ENCODE measurements around the gene EPS8. TPM values are rescaled to one million over a fixed set of nuclear protein-coding genes. Genes with fewer than 3 reads are reported as not detected.
A peak's percentile ranks its signal among the peaks of the same experiment; 100 is the strongest.

The EPS8 gene
- total RNA-seq (2014; rRNA removed; shearing (Covaris generic)), result 23.3 and 27.1 TPM in 2 replicates

DNA sequence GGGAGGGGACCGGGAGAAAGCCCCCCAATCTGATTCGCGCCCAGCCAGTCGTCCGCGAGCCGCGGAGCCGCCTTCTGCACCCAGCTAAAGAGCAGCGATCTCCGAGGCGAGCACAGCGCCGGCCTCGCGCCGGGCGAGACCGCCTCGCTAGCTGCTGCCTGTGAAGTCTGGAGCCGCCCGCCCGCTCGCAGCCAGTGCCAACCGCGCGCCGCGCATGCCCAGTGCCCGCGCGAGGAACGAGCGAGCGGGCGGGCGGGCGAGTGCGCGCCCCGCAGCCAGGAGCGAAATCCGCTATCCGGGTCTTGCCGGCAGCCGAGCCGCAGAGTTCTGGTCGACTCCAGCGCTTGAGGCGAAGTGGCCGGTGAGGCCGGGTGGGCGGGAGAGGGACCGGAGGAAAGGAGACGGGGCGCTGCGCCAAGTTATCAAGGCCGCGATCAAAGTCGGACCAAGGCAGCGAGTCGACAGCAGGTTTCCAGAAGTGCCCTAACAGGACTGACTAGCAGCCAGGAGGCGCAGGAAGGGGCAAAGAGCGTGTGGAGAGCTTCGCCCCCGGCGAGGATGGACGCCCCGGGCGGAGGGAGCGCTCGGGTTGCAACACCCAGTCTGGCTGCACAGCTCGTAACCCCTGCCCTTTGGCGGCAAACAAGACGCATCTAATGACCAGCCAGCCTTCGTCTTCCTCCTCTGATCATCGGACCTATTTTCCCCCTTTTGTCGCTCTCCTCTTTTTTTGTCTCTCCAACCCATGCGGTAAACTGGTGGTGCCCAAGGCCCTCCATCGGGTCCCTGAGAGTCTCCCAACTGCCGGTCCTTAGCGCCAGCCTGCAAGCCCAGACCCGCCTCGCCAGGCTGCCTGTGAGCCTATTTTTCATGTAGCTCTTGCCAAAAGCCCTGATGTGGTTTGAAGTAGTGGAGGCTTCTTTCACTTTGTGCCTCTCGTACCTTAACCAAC is at the start of gene EPS8:
Gene EPS8 (minus strand): TSS at position 169 of the 952 bp plus-strand sequence. CDS start 106,437 bp downstream, outside the sequence.
- H3K36me3 ChIP-seq, result no peaks in the 10 kb centered on the region
- peak within 1 kb of the TSS; percentile 68 for H3K4me3 ChIP-seq
- peaks cover 6% of the 10 kb centered on the region; the same call in 1 of the 2 replicates for H3K4me1 ChIP-seq
- H3K9me3 ChIP-seq (replicated peaks), result no peaks in the 10 kb centered on the region
- H3K27ac ChIP-seq, result peak within 1 kb of the TSS; percentile 73
- no peaks in the 10 kb centered on the region for H3K27me3 ChIP-seq
- DNase-seq, result peak; percentile 90 to 92

DNA sequence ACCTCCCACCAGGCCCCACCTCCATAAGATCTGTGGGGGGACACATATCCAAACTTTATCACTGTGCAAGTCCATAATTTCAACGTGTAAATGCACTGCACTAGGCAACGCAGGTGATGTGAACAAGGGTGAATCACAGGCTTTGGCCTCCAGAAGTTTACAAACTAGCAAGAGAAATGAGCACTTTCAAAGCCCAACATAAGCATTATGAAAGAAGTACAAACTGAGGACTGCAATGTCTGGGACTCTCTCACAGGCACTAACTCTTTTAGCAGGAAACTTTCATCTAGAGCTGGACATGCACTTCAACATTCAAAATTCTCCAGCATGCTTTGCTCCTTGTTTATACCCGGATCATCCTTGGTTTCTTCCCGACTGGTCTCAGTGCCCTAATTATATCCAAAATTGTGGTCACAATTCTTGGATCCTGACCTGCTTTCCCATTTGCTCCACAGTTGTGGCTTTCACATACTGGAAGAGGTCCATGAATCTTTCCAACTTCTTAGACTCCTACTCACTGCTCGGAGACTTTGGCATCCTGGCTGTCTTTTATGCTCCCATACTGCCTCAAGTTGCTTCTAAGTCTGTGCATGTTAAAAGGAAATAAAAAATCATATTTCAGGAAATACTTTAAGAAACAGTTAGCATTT is 48.1 kb upstream of the EPS8 start:
- no peaks in the 10 kb centered on the region for H3K36me3 ChIP-seq
- H3K4me1 ChIP-seq, result no peaks in the 10 kb centered on the region
- no peaks in the 10 kb centered on the region for H3K27me3 ChIP-seq
- DNase-seq, result no peak
- H3K4me3 ChIP-seq, result no peak overlapping the region
- no peak overlapping the region for H3K27ac ChIP-seq
- no peaks in the 10 kb centered on the region; the same call in 1 of the 2 replicates for H3K9me3 ChIP-seq (replicated peaks)

DNA sequence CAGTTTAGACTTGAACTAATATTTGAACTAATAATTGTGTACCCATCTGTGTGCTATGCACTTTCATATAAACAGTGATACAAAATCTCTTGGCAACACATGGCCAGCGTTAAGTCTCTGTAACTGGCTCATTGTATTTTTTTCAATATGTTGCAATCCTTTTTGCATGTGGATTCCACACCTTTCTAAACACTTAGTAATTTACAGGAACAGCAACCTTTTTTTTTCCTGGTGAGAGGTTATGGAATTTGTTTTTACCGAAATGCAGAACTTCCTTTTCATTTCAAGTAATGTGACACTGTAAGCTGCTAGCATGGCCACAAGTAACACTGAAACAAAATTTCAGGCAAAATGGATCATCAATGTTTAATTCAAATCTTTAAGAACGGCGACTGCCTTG is 45.4 kb upstream of the EPS8 start:
- DNase-seq, result no peak
- peaks cover 19% of the 10 kb centered on the region for H3K4me1 ChIP-seq
- no peaks in the 10 kb centered on the region for H3K36me3 ChIP-seq
- no peaks in the 10 kb centered on the region; the same call in 1 of the 2 replicates for H3K9me3 ChIP-seq (replicated peaks)
- H3K27ac ChIP-seq, result no peak overlapping the region
- H3K27me3 ChIP-seq, result no peaks in the 10 kb centered on the region
- no peak overlapping the region for H3K4me3 ChIP-seq

DNA sequence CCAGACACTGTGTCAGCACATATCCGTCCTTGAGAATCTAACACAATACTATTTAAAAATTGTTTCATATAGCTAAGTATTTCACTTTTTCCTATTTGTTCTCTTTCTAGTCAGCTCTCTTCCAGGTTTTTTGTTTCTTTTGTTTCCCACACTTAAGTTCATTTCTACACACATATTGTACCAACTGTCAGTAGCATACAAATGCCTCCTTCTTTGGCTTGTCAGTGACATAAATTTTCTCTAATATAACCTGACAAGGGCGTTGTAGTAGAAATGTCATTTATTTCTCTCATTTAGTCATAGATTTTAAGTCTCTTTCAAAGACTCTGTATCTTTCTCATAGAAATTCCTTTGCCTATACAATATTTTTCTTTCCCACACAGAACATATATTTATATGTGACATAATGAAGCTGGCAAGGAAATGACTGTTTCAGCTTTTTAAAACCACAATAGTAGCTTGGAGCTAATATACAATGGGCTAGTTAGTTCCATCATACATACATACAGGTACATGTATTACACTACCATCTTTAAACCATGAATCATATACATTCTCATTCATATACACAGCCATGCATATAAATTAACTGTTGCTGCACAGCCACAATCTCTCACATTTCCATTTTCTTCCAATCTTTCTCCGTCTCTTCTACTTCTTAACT is 42.3 kb upstream of the EPS8 start:
- Histone ChIP-seq H3K4me3 (no peak overlapping the region), H3K4me1 (peaks cover 25% of the 10 kb centered on the region), H3K36me3 (no peaks in the 10 kb centered on the region), H3K9me3 (replicated peaks) (no peaks in the 10 kb centered on the region), H3K27ac (no peak overlapping the region), H3K27me3 (no peaks in the 10 kb centered on the region)
- DNase-seq, result no peak

DNA sequence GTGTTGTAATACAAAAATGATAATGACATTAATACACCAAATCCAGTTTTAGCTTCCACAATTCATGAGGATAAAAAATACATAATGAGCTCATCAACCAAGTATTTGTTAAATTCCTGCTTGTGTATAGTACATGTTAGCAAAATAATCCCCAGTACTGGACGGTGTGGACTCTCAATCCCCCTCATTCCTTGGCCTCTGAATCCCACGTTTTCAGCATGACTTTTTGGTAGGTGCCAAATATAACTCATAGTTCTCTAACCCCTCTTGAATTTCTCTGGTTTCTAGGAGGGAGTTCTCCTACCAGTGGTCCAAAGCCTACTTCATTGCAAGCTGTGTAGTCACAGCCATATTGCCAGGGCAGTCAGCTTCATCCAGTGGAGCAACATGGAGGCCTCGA is 41.4 kb upstream of the EPS8 start:
- H3K27ac ChIP-seq, result peak overlapping the region; percentile 27; the same call in 1 of the 2 replicates
- H3K4me1 ChIP-seq, result peaks cover 25% of the 10 kb centered on the region
- no peaks in the 10 kb centered on the region for H3K9me3 ChIP-seq (replicated peaks)
- H3K4me3 ChIP-seq, result no peak overlapping the region
- no peaks in the 10 kb centered on the region for H3K36me3 ChIP-seq
- peak in 1 of 2 experiments; percentile 13 for DNase-seq
- H3K27me3 ChIP-seq, result no peaks in the 10 kb centered on the region

DNA sequence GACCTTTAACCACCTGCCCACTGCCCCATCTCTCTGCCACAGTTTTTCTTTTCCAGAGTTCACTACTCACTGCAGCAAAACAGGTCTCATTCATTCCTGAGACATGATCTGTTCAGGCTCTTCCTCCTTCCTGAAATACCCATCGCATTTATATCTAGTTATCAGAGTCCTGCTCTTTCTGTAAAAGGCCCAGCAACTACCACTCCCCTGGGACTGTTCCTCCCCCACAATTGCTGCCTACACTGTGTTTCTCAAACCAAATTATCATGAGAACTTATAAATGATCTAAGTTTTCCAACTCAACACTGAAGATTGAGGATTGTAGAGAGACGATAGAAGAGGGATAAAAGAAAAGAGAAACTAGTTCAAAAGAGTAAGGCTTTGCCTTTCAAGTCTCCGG is 40.8 kb upstream of the EPS8 start:
- H3K9me3 ChIP-seq (replicated peaks), result no peaks in the 10 kb centered on the region
- no peaks in the 10 kb centered on the region for H3K36me3 ChIP-seq
- DNase-seq, result peak in 1 of 2 experiments; percentile 14
- H3K4me3 ChIP-seq, result no peak overlapping the region
- H3K27ac ChIP-seq, result peak overlapping the region; percentile 27
- no peaks in the 10 kb centered on the region for H3K27me3 ChIP-seq
- H3K4me1 ChIP-seq, result peaks cover 27% of the 10 kb centered on the region

DNA sequence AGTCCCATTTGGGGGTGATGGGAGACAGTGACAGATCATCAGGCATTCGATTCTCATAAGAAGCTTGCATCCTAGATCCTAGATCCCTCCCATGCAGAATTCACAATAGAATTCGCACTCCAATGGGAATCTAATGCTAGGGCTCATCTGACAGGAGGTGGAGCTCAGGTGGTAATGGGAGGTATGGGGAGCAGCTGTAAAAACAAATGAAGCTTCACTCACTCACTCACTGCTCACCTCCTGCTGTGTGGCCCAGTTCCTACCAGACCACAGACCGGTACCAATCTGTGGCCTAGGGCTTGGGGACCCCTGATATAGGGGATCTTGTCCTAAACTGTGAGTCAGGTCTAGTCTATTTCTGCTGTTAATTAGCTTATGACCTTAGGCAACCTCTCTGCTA is 40.1 kb upstream of the EPS8 start:
- Histone ChIP-seq H3K9me3 (replicated peaks) (no peaks in the 10 kb centered on the region), H3K27ac (peak overlapping the region; percentile 27), H3K4me1 (peaks cover 34% of the 10 kb centered on the region), H3K4me3 (no peak overlapping the region), H3K36me3 (no peaks in the 10 kb centered on the region), H3K27me3 (no peaks in the 10 kb centered on the region)
- peak; percentile 30 to 49 for DNase-seq

DNA sequence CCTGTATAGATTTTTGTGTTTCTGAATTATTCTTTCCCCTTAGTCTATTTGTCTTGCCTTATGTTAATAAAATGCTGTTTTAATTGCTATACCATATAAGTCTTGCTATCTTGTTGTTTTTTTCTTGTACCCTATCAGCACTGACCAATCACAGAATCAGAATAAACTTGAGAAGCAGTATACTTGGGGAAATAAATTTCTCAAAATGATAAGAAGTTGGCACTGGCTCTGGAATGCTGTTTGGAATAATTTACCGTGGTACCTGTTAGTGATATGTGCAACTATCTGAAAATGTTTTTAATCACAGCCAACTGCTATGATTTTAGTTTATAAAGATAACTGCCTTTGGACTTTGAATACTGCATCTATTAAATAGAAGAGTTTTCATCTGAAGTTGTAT is 37.9 kb upstream of the EPS8 start:
- H3K4me1 ChIP-seq, result peaks cover 45% of the 10 kb centered on the region
- DNase-seq, result no peak
- H3K9me3 ChIP-seq (replicated peaks), result no peaks in the 10 kb centered on the region
- H3K36me3 ChIP-seq, result no peaks in the 10 kb centered on the region
- no peaks in the 10 kb centered on the region for H3K27me3 ChIP-seq
- no peak overlapping the region for H3K4me3 ChIP-seq
- H3K27ac ChIP-seq, result no peak overlapping the region

DNA sequence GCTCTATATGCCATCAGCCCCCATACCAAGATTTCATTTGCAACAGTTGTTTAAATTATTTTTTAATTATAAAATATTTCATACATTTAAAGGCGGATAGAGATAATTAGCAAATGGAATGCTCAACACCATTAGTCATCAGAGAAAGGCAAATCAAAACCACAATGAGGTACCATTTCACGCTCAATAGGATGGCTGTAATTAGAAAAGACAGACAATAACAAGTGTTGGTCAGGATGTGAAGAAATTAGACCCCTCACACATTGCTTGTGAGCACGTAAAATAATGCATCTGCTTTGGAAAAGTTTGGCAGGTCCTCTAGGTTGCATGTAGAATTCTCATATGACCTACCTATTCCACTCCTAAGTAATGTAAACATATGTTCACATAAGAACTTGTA is 35.3 kb upstream of the EPS8 start:
- Histone ChIP-seq H3K27ac (peak overlapping the region; percentile 63), H3K36me3 (no peaks in the 10 kb centered on the region), H3K27me3 (no peaks in the 10 kb centered on the region), H3K4me3 (no peak overlapping the region), H3K9me3 (replicated peaks) (no peaks in the 10 kb centered on the region), H3K4me1 (peaks cover 25% of the 10 kb centered on the region)
- DNase-seq, result peak; percentile 9 to 66

DNA sequence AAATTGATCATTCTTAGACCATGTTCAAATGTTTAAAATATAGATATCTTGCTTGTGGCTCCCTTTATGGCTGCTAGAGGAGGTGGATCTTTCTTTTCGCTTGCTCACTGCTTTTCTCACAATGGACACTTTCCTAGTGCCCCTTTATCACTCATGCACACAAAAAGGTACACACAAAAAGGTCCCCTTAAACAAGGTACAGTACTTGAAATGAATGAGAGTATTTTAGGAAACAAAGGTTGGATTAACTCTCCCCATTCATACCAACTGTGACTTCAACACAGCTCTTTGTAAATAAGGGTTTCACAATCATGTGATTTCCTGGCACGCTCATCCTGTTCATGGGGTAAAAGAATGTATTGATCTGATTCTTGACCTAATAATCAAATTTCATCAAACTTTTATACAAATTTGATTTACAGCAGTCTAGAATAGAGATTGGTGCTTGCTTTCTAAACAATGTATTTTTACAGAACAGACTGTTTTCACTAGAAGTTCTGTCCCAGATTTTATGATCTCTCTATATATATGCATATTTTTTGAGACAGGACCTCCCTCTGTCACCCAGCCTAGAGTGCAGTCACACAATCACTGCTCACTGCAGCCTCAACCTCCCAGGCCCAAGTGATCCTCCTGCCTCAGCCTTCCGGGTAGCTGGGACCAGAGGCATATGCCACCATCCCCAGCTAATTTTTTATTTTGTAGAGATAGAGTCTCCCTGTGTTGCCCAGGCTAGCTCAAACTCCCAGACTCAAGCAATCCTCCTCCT is 34.4 kb upstream of the EPS8 start:
- H3K4me1 ChIP-seq, result peaks cover 20% of the 10 kb centered on the region
- no peak for DNase-seq
- no peaks in the 10 kb centered on the region for H3K27me3 ChIP-seq
- H3K36me3 ChIP-seq, result no peaks in the 10 kb centered on the region
- no peak overlapping the region for H3K4me3 ChIP-seq
- H3K9me3 ChIP-seq (replicated peaks), result no peaks in the 10 kb centered on the region
- H3K27ac ChIP-seq, result peak overlapping the region; percentile 63

DNA sequence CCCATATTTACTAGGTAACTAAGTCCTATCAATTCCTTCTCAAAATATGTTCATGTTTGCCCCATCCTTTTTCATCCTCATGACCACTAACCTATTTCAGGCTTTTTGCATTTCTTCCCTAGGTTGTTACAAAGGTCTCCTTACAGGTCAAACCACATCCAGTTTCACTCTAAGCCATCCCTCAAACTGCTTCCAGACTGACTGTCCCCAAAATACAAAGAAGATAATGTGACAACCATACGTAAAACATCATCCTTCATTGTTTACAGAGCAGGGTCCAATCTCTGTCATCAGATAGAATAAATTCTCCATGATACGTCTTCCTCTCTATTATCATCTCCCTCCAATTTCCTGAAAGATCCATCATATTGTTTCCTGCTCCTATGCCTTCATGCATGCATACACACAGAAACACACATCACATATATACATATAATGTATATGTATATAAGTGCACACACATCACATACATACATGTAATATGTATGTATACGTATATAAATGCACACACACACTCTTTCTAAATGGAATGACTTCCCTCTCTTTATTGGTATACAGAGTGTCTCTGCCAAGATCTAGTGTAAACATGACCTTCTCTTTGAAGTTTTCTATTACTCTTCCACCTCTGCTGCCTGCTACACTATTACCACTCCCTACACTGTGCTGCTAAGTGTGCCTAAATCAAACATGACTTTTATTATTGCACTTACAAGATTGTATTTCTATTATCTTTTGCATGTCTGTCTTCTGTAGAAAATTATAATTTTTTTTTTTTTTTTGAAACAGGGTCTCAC is 30.7 kb upstream of the EPS8 start:
- DNase-seq, result no peak
- H3K36me3 ChIP-seq, result no peaks in the 10 kb centered on the region
- no peaks in the 10 kb centered on the region for H3K27me3 ChIP-seq
- H3K27ac ChIP-seq, result no peak overlapping the region
- peaks cover 4% of the 10 kb centered on the region; the same call in 1 of the 2 replicates for H3K9me3 ChIP-seq (replicated peaks)
- peaks cover 17% of the 10 kb centered on the region for H3K4me1 ChIP-seq
- H3K4me3 ChIP-seq, result no peak overlapping the region

DNA sequence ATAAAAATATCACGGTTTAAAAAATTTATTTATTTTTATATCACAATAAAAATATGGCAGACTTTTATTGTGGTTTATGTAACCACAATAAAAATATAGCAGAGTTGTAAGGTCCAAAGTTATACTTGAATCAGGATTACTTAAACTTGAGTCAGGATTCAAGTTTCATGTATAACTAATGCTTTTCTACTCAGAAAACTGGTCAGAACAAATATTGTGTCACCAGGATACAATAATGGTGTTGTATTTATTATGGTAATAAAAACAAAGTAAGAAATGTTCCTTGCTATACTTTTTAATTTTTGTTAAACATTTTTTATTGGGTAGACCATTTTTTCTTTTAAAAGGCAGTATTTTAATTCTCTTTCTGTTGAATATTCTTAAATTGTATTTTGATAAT is 29.2 kb upstream of the EPS8 start:
- H3K36me3 ChIP-seq, result no peaks in the 10 kb centered on the region
- DNase-seq, result no peak
- H3K9me3 ChIP-seq (replicated peaks), result peaks cover 4% of the 10 kb centered on the region; the same call in 1 of the 2 replicates
- peaks cover 3% of the 10 kb centered on the region for H3K4me1 ChIP-seq
- no peak overlapping the region for H3K4me3 ChIP-seq
- H3K27ac ChIP-seq, result no peak overlapping the region
- H3K27me3 ChIP-seq, result no peaks in the 10 kb centered on the region

DNA sequence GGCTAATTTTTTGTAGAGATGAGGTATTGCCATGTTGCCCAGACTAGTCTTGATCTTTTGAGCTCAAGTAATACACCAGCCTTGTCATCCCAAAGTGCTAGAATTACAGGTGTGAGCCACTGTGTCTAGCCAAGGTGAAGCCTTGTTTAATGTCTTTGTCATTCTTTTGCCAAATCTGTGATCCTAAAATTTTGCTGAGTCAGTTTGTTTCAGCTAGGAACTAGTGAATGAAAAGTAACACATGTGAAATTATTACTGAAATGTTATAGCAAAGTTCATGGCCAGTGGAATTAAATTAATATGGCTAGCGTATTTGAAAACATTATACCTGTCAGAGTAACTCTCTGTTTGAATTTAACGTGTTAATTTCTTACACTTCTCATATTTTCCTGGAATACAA is 26.5 kb upstream of the EPS8 start:
- no peaks in the 10 kb centered on the region for H3K4me1 ChIP-seq
- H3K27me3 ChIP-seq, result no peaks in the 10 kb centered on the region
- no peak overlapping the region for H3K27ac ChIP-seq
- no peaks in the 10 kb centered on the region for H3K36me3 ChIP-seq
- peaks cover 4% of the 10 kb centered on the region; the same call in 1 of the 2 replicates for H3K9me3 ChIP-seq (replicated peaks)
- no peak for DNase-seq
- no peak overlapping the region for H3K4me3 ChIP-seq

All from SJCRH30 (cell line).